MCF 10A (cell line): ENCODE data around the gene PPEF1. TPM values are rescaled to one million over a fixed set of nuclear protein-coding genes. Genes with fewer than 3 reads are reported as not detected.

Experiments
- BruUV-seq: library from RNA; stranded (reverse); fragments of 400-500 nt; replicated peaks from 2 replicates; lab custom pipeline; 2021; lab: Mats Ljungman, UMichigan
- CTCF ChIA-PET: fragments of 300-600 bp; sonication (Branson Sonifier 250); formaldehyde crosslinking; extraction: SDS; loops from one replicate; lab custom pipeline; 2021; ENCODE audit warnings: antibody characterized with exemption, inconsistent platforms; lab: Yijun Ruan, JAX
- POLR2A ChIA-PET: fragments of 300-600, 350-650 bp; sonication (Branson Sonifier 250); formaldehyde crosslinking; extraction: SDS; loops from one replicate; lab custom pipeline; 2020; ENCODE audit warnings: antibody characterized with exemption, inconsistent platforms; lab: Yijun Ruan, JAX
- DNase-seq: peaks from one replicate; pipeline ENCODE4 v3.0.0-alpha.2; 2018; ENCODE audit not compliant: unreplicated experiment
- H3K27ac Mint-ChIP-seq: one replicate; pipeline ENCODE4 v1.8.0; 2022; ENCODE audit warnings: mild to moderate bottlenecking, low read depth, mixed read lengths; ENCODE audit not compliant: unreplicated experiment
- H3K27me3 Mint-ChIP-seq: one replicate; pipeline ENCODE4 v1.8.0; 2022; ENCODE audit warnings: mixed read lengths; ENCODE audit not compliant: insufficient read depth, unreplicated experiment
- H3K36me3 Mint-ChIP-seq: one replicate; pipeline ENCODE4 v1.8.0; 2022; ENCODE audit warnings: mild to moderate bottlenecking, moderate library complexity, mixed read lengths; ENCODE audit not compliant: insufficient read depth, unreplicated experiment
- H3K4me1 Mint-ChIP-seq: one replicate; pipeline ENCODE4 v1.8.0; 2022; ENCODE audit warnings: mixed read lengths; ENCODE audit not compliant: insufficient read depth, unreplicated experiment
- H3K4me3 Mint-ChIP-seq: one replicate; pipeline ENCODE4 v1.8.0; 2022; ENCODE audit warnings: mild to moderate bottlenecking, moderate library complexity, mixed read lengths; ENCODE audit not compliant: unreplicated experiment
- H3K9me3 Mint-ChIP-seq: one replicate; pipeline ENCODE4 v1.8.0; 2022; ENCODE audit warnings: mixed read lengths; ENCODE audit not compliant: unreplicated experiment
- CTCF ChIP-seq: fragments of 200-600 bp; IDR thresholded peaks from one replicate; pipeline ENCODE4 v1.8.0; 2022; ENCODE audit warnings: antibody characterized with exemption, mild to moderate bottlenecking; ENCODE audit not compliant: unreplicated experiment
- intact Hi-C: fragments of 100-400 bp; cut with micrococcal nuclease; formaldehyde crosslinking; loops from 2 replicates; pipeline ENCODE4 v1.14.1; 2022
- total RNA-seq: library from RNA; stranded (reverse); gene quantifications from 2 replicates; pipeline ENCODE4 v1.2.3, GENCODE V29; 2022

The PPEF1 gene
- total RNA-seq, 1 experiment from 2014 or later = 1.0 TPM

GRCh38 chrX:18682979-18683387 lies 24.5 kb upstream of the PPEF1 start:
- Mint-ChIP-seq H3K9me3 (peaks cover 8% of the 10 kb centered on the region), H3K36me3 (no peaks in the 10 kb centered on the region), H3K27ac (no peak overlapping the region), H3K27me3 (no peaks in the 10 kb centered on the region), H3K4me1 (no peaks in the 10 kb centered on the region), H3K4me3 (no peak overlapping the region)
- intact Hi-C loops = loop anchor here (10.0 kb wide), 1 partner anchor 258 kb away; the partner anchor contains the start of gene CDKL5
- POLR2A ChIA-PET = no interaction called here
- no peak for TF ChIP-seq CTCF
- DNase-seq = no peak
- BruUV-seq = no TSS peak
- CTCF ChIA-PET = no interaction called here

GRCh38 chrX:18687856-18688495 lies 19.5 kb upstream of the PPEF1 start:
- H3K9me3 Mint-ChIP-seq = no peaks in the 10 kb centered on the region
- H3K27me3 Mint-ChIP-seq = no peaks in the 10 kb centered on the region
- ChIA-PET POLR2A (interaction anchor here (0.7 kb wide), 1 partner anchor 9 kb away, joined by 3 read pairs; no protein-coding TSS in a partner anchor), CTCF (interaction anchor here (1.0 kb wide), 1 partner anchor 9 kb away, joined by 3 read pairs; no protein-coding TSS in a partner anchor)
- intact Hi-C loops = loop anchor here (10.0 kb wide), 1 partner anchor 263 kb away; the partner anchor contains the start of gene CDKL5
- no TSS peak for BruUV-seq
- no peaks in the 10 kb centered on the region for H3K4me1 Mint-ChIP-seq
- no peaks in the 10 kb centered on the region for H3K36me3 Mint-ChIP-seq
- no peak for DNase-seq
- no peak overlapping the region for H3K4me3 Mint-ChIP-seq
- no peak for TF ChIP-seq CTCF
- H3K27ac Mint-ChIP-seq = no peak overlapping the region

GRCh38 chrX:18691431-18691830 lies 16.0 kb upstream of the PPEF1 start:
- Mint-ChIP-seq H3K27me3 (no peaks in the 10 kb centered on the region), H3K4me3 (no peak overlapping the region), H3K27ac (no peak overlapping the region), H3K9me3 (no peaks in the 10 kb centered on the region), H3K36me3 (no peaks in the 10 kb centered on the region), H3K4me1 (no peaks in the 10 kb centered on the region)
- ChIA-PET POLR2A (interaction anchor here (0.6 to 1.2 kb wide), 2 partner anchors 7 to 181 kb away, joined by 3 read pairs; no protein-coding TSS in a partner anchor), CTCF (interaction anchor here (0.5 to 0.7 kb wide), 2 partner anchors 38 to 61 kb away, joined by 3 to 4 read pairs; no protein-coding TSS in a partner anchor)
- BruUV-seq = no TSS peak
- intact Hi-C loops = no loop called here
- no peak for DNase-seq
- TF ChIP-seq CTCF = no peak

DNA sequence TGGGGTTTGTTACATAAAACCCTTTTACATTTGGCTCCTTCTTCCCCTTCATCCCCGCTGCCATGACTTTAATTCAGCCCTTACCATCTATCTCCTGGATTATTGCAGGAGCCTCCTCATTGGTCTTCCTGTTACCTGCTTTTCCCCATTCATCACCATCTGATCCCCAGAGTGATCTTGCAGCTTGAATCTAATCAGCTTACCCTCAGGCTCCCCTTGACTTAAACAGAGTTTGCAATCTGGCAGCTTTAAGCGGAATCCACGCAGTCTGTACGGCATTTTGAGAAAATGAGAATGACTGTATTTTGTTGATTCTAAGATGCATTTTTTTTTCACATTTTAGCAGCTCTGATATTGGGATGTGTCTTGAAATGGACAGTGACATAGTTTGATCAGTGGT lies 14.9 kb upstream of the PPEF1 start:
- intact Hi-C loops = no loop called here
- Mint-ChIP-seq H3K4me1 (no peaks in the 10 kb centered on the region), H3K9me3 (no peaks in the 10 kb centered on the region), H3K4me3 (no peak overlapping the region), H3K36me3 (no peaks in the 10 kb centered on the region), H3K27me3 (no peaks in the 10 kb centered on the region), H3K27ac (no peak overlapping the region)
- POLR2A ChIA-PET = interaction anchor here (1.2 kb wide), 1 partner anchor 9 kb away, joined by 3 read pairs; no protein-coding TSS in a partner anchor
- no TSS peak for BruUV-seq
- no peak for TF ChIP-seq CTCF
- CTCF ChIA-PET = interaction anchor here (0.7 kb wide), 1 partner anchor 10 kb away, joined by 3 read pairs; no protein-coding TSS in a partner anchor
- no peak for DNase-seq
